ENCODE data around the gene LMNA.
"Not testable (repeated sequence)": the region's sequence is repeated elsewhere in the genome, so short reads cannot be mapped to it uniquely, and the experiment has no call there.

LMNA gene

GRCh38 chr1:156164125-156164831, 49.8 kb downstream of the LMNA start:
- DNase-seq (ENCODE audit: low read depth), result no peak

- no peak for DNase-seq (ENCODE audit: low read depth)
Measured at GRCh38 chr1:156165083-156165482, 50.6 kb downstream of the LMNA start.

- DNase-seq (ENCODE audit: low read depth), result no peak
Measured at GRCh38 chr1:156167536-156167935, 53.0 kb downstream of the LMNA start.

- no peak for DNase-seq (ENCODE audit: low read depth)
Measured at GRCh38 chr1:156172696-156173470, 58.4 kb downstream of the LMNA start.

GRCh38 chr1:156176610-156177210, 62.2 kb downstream of the LMNA start:
- DNase-seq (ENCODE audit: low read depth), result no peak

- no peak for DNase-seq (ENCODE audit: low read depth)
Measured at GRCh38 chr1:156177919-156178654, 63.6 kb downstream of the LMNA start.

- no peak for DNase-seq (ENCODE audit: low read depth)
Measured at GRCh38 chr1:156180471-156180870, 66.0 kb downstream of the LMNA start.

GRCh38 chr1:156181391-156181924, 66.9 kb downstream of the LMNA start:
- not testable (repeated sequence) for DNase-seq (ENCODE audit: low read depth)

GRCh38 chr1:156182010-156182779, 67.7 kb downstream of the LMNA start:
- not testable (repeated sequence) for DNase-seq (ENCODE audit: low read depth)

GRCh38 chr1:156186347-156187177, 72.1 kb downstream of the LMNA start:
- not testable (repeated sequence) for DNase-seq (ENCODE audit: low read depth)
